GM21423 (cell line): ENCODE results near the gene B4GALNT4.
"Not testable (repeated sequence)": the region's sequence is repeated elsewhere in the genome, so short reads cannot be mapped to it uniquely, and the experiment has no call there.

Source experiments
- ATAC-seq: cut with Tn5 transposase; IDR thresholded peaks from one replicate; pipeline ENCODE4 v1.9.1; 2021; ENCODE audit warnings: mild to moderate bottlenecking, moderate library complexity; ENCODE audit not compliant: unreplicated experiment

Gene B4GALNT4

GRCh38 chr11:369336-370018, at the start of gene B4GALNT4:
B4GALNT4 (plus strand) TSS chr11:369499; CDS start chr11:369804, 305 bp downstream.
- no peak for ATAC-seq

GRCh38 chr11:319888-320273, 49.4 kb upstream of the B4GALNT4 start:
- ATAC-seq = not testable (repeated sequence)

- ATAC-seq = no peak
These were observed 45.1 kb upstream of the B4GALNT4 start for GRCh38 chr11:324156-324555.

- not testable (repeated sequence) for ATAC-seq
These were observed 44.4 kb upstream of the B4GALNT4 start for GRCh38 chr11:324593-325517.

GRCh38 chr11:325796-326591, 43.3 kb upstream of the B4GALNT4 start:
- ATAC-seq = no peak

GRCh38 chr11:326592-326841, 42.8 kb upstream of the B4GALNT4 start:
- no peak for ATAC-seq

DNA sequence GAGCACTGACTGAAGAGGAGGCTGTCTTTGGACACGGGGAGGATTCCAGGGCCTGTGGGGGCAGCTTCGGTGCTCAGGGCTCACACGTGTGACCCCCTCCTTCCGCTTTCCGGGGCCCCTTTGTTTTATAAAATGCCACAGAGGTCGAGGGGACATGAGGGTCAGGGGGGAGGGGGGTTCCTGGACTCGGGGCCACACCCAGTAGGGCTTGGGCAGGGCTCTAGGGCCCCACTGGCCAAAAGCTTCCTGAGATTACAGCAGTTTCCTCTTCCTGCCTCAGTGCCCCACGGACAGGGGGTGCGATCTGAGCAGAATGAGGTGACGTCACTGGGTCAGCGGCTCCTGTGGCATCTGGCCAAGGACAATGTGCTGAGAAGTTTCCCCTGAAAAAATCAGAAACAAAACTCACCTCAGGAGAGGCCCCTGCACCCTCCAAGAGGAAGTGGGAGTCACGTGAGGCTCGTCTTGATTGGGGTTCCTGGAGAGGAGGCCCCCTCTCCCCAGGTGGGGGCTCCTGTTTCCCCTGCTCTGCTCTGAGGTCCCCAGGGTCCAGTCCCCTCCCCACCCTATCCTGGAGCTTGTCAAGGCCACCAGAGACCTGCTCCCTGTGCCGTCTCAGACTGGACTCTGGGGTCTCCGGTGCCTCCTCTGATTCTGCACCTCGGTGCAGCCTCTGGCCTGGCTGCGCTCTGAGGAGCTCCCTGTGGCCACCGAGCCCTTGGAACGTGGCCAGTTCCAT, 42.3 kb upstream of the B4GALNT4 start:
- ATAC-seq = peak; percentile 71

DNA sequence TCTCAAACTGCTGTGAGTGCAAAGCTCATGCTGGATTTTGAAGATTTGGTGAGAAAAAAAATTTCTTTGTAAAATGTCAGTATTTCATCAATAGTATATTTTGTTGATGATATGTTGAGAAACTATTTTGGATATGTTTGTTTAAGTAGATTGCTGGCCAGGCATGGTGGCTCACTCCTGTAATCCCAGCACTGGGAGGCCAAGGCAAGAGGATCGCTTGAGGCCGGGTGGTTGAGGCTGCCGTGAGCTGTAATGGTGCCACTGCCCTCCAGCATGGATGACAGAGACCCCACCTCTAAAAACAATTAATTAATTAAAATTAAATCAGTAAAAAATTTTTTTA, 41.7 kb upstream of the B4GALNT4 start:
- no peak for ATAC-seq

- no peak for ATAC-seq
These were observed 41.3 kb upstream of the B4GALNT4 start for GRCh38 chr11:328012-328411.

GRCh38 chr11:328516-329100, 40.7 kb upstream of the B4GALNT4 start:
- ATAC-seq = not testable (repeated sequence)

DNA sequence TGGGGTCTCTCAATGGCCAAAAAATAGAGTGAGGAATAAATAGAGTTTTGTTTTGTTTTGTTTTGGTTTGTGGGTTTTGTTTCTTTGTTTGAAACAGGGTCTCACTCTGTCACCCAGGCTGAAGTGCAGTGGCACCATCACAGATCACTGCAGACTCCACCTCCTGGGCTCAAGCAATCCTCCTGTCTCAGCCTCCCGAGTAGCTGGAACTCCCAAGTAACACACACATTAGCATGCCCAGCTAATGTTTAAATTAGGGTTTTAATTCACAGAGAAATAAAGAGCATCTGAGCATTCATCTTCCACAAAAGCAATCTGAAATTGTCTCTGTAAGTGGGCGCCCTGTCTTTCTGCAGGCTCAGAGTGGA, 39.4 kb upstream of the B4GALNT4 start:
- ATAC-seq = no peak

DNA sequence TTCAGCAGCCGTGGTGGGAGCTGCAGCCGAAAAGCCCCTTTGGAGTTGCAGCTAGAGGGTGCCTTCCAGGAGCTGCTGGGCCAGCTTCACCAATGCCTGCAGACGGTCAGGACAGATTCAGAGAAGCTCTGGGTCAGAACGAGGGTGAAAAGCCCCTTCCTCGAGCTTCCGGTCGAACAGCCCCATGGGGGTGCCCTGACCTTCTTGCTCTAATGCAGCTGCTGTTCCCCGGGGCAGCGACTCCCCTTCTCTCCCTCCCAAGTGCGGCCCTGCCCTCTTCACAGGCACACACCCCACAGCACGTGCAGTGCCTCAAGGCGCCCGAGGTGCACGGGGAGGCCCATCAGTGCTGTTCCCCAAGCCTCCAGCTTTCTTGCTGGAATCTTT, 39.0 kb upstream of the B4GALNT4 start:
- no peak for ATAC-seq

- ATAC-seq = no peak
These were observed 38.5 kb upstream of the B4GALNT4 start for GRCh38 chr11:330694-331357.

GRCh38 chr11:331358-332060, 37.8 kb upstream of the B4GALNT4 start:
- ATAC-seq = no peak

DNA sequence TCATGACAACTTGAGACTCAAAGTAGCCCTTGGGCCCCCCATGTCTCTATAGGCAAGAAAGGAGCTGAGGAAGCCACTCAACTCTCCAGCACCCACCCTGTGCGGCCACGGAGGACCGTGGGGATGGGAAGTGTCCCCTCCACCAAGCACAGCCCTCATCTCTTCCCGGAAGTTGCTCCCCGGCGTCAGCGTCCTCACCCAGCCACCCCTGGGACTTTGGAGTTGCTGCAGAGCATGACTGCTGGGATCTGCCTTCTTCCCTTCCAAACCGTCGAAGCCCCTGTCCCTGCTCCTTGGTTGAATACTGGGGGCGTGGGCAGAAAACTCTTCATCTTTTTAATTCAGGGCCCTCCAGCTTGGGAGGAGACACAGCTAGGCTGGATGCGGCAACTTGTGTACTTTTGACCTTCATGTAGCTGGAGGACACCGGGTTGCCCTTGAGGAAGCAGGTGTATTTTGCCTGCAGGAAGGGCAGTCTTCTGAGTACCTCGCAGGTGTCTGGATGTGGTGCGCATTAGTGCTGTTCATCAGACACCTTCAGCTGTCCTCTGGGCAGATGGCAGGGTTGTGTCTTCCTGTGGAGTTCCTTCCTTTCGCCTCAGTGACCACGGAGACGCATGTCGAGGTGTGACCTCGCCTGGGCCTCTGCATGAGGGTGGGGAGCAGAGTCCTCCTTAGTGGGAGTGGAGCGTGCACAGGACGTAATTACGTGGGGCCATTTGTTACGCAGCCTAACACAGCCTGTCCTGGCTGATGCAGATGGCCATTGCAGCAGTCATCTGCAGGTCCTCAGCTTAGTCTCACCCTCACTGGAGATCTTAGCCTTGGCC, 36.4 kb upstream of the B4GALNT4 start:
- ATAC-seq = no peak

DNA sequence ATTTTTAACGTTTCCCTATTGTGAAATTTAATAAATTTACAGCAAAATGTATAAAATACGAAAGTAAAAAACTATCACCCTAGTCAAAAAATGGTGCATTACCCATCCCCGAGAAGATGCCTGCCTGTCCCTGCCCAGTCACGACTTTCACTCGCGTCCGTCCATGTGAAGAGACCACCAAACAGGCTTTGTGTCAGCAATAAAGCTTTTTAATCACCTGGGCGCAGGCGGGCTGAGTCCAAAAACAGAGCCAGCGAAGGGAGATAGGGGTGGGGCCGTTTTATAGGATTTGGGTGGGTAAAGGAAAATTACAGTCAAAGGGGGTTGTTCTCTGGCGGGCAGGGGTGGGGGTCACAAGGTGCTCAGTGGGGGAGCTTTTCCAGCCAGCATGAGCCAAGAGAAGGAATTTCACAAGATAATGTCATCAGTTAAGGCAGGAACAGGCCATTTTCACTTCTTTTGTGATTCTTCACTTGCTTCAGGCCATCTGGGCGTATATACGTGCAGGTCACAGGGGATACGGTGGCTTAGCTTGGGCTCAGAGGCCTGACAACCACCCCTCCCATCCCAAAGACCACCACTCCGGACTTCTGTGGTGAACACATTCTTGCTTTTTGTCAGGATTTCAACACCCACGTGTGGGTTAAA, 35.6 kb upstream of the B4GALNT4 start:
- not testable (repeated sequence) for ATAC-seq

- no peak for ATAC-seq
These were observed 34.9 kb upstream of the B4GALNT4 start for GRCh38 chr11:334264-334994.
